GM12874 (cell line): ENCODE measurements around the gene RTN4RL1.

Experiments used
- TF ChIP-seq, protein P1 (sequence below): IDR thresholded peaks from 2 replicates; pipeline ENCODE4 v1.5.1; 2011; ENCODE audit warnings: low read depth, mild to moderate bottlenecking, control low read depth, low read length, moderate library complexity; ENCODE audit not compliant: insufficient read depth

RTN4RL1 gene

DNA sequence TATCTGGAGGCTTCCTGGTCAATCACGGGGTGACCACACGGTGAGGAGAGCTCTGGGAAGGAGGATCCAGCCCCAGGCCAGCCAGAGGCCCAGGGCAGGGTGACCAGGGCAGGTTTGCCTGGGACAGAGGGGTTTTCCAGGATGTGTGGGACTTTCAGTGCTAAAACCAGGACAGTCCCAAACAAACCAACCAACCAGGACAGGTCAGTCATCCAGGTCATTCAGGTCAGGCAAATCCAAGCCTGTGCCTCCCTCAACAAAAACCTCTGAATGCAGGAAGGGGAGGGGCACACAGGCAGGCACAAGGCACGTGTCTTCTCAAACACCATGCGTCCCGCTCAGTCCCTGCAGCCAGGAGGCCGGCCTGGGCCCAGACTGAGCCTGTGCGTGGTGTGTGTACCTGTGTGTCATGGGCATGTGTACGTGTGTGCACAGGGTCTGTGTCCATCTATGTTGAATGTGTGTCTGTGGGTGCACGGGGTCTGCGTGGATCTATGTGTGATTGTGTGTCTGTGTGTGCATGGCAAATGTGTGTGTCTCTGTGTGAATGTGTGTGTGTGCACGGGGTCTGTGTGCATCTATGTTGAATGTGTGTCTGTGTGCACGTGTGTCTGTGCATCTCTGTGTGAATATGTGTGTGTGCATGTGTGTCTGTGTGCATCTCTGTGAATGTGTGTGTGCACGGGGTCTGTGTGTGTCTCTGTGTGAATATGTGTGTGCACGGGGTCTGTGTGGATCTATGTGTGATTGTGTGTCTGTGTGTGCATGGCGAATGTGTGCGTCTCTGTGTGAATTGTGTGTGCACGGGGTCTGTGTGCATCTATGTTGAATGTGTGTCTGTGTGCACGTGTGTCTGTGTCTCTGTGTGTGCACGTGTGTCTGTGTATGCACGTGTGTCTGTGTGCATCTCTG lies 78.9 kb downstream of the RTN4RL1 start:
- TF ChIP-seq, protein P1, sequence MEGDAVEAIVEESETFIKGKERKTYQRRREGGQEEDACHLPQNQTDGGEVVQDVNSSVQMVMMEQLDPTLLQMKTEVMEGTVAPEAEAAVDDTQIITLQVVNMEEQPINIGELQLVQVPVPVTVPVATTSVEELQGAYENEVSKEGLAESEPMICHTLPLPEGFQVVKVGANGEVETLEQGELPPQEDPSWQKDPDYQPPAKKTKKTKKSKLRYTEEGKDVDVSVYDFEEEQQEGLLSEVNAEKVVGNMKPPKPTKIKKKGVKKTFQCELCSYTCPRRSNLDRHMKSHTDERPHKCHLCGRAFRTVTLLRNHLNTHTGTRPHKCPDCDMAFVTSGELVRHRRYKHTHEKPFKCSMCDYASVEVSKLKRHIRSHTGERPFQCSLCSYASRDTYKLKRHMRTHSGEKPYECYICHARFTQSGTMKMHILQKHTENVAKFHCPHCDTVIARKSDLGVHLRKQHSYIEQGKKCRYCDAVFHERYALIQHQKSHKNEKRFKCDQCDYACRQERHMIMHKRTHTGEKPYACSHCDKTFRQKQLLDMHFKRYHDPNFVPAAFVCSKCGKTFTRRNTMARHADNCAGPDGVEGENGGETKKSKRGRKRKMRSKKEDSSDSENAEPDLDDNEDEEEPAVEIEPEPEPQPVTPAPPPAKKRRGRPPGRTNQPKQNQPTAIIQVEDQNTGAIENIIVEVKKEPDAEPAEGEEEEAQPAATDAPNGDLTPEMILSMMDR: no peak

DNA sequence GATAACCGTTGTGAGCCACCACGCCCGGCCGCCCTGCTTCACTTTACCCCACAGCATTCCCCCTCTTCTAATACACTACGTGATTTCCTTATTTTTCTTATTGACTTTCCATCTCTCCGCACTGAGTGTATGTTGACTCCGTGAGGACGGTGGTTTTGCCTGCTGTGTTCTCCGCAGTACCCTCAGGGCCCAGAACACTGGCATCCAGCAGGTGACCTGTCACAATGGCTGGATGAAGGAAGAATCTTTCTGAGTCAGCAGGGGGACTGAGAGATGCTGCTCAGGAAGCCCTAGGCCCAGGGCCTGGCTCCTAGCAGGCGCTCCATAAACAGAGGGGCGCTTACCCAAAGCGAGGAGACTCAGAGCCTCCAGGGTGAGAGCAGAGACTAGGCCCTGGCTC lies 79.5 kb downstream of the RTN4RL1 start:
- TF ChIP-seq, protein P1: no peak

DNA sequence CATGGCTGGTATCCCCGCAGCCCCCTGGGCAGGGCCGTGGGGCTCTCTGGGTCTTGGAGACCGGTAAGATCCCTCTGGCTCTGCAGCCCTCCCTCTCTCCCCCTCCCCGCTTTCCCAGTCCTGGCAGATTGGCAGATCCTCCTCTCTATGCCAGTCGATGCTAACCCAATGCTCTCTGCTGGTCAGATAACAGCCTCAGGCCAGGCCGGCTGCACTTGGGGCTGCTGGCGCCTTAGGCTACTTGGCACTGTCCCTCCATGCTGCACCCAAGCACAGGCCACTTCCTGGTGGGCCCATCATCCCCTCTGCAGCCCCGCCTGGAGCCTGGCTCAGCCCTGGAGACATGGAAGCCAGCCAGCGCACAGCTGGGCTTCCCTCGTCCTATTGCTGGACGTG lies 81.7 kb downstream of the RTN4RL1 start:
- TF ChIP-seq, protein P1: no peak

DNA sequence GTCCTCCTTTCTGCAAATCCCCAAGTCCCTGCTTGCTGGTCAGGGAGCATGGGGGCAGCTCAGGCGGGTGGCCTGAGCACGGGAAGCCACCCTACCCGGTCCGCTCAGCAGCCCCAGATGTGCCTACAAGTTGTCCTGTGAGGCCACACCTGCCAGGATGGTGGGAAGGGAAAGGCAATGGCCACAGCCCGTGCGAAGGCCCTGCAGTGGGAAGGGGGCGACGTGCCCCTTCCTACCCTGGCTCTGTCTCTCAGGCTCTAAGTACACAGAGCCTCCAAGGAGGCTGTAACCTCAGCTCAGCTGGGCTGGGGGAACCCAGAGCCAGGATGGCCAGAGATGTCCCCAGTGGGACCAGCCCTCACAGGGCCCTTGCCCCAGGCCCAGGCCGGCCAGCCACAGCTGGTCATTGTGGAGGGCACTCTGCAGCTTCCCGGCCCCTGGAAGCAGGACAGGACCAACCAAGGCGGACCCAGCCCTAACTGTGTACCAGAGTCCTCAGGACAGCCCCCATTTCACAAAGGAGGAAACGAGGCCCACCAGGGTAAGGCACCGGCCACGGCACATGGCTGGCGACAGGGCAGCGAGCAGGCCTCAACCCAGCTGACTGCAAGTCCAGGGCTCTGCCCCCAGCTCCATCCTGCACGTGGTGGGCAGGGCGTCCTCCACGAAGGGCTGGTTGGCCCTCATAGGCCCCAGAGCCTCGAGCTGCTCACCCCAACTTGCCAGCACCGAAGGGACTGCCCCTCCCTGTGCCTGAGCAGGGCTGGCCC lies 82.3 kb downstream of the RTN4RL1 start:
- TF ChIP-seq, protein P1: no peak

DNA sequence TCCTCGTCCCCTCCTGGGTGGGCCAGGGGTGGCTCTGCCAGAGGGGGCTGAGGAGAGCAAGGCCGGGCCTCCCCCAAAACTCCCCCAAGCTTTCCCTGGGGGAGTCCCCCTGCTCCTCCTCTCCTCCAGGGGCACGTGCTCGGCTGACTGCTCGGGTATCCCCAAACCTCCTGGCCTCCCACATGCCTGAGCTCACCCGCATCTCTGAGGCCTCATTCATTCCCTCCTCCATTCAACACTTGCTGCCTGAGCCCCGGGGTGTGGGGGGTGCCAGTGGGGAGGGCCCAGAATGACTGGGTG lies 83.1 kb downstream of the RTN4RL1 start:
- TF ChIP-seq, protein P1: no peak

DNA sequence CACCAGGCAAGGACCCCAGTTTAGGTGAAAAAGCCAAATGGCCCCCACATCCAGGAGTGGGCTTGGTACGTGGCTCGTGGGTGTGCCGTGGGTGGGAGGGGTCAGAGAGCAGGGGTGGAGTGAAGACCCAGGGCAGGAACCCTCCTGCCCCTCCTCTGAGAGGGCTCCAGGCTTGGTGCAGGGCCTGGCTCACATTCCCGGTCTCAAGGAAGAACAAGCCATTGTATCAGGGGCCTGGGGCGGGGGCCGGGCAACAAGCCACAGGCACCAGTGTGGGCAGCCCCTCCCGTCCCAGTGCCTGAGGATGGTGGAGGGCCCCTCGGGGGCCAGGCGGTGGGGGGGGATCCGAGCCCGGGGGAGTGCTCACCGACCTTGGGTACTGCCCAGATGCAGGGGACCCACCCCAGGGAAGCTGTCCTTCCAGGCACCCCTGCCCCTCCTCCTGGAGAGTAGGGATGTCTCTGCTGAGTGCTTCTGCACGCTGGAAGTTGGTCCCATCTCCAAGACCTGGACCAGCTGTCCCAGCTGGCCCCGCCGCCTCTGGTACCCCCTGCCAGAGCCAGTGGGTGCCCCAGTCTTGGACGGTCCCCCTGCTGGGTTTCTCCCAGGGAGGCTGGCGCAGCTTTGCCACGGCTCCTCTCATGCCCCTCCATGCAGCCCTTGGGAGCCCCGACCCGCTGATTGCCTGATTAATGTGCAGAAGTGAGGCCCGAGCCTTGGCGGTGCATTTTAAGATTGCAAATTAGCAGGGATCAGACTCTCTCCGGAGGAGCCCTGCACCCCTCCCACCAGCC lies 83.7 kb downstream of the RTN4RL1 start:
- TF ChIP-seq, protein P1: no peak

DNA sequence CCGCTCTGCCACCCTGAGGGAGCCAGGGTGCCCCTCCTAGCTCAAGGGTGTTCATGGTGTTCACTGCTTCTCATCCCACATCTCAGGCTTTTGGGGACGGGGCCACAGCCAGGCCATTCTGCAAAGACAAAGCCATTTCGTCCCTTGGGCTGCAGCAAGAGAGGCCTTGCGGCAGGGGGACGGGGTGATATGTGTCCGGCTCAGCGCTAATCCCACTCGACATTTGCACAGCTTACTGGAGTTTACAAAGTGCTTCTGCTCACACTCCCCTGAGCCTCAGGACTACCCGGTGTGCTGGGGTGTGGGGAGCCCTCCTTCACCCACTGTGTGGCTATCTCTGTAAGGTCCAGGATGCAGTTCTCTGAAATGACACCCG lies 84.3 kb downstream of the RTN4RL1 start:
- TF ChIP-seq, protein P1: no peak
